SIG-M5 treated with dmso at 0.1 percent for 504 hours (cell line): ENCODE measurements around the gene INTS11.

Experiments used
- DNase-seq: peaks from one replicate; lab custom pipeline; 2025; ENCODE audit not compliant: unreplicated experiment; lab: John Stamatoyannopoulos, UW

Gene INTS11

GRCh38 chr1:1270813-1271212 is 53.6 kb downstream of the INTS11 start:
- DNase-seq: no peak

DNA sequence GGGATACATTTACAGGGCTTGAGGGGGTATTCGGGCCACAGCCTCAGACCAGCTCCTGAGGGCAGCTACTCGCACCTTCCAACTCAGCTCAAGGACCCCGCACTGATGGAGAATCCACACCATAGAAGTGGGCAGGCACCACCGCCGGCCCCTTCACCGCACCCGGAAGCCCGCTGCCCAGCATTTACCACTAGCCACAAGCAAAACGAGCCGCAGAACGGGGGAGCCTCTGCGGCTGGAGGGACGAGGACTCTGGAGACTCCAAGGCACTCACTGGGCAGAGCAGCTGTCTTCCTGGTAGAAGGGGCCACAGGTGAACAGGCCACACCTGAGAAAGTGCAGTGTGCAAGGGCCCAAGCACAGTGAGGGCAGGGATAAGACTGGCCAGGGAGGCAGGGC is 56.2 kb downstream of the INTS11 start:
- DNase-seq: no peak

GRCh38 chr1:1267488-1268283 is 56.8 kb downstream of the INTS11 start:
- no peak for DNase-seq

- no peak for DNase-seq
Observed at GRCh38 chr1:1264868-1265272, 59.6 kb downstream of the INTS11 start.

GRCh38 chr1:1264026-1264425 is 60.4 kb downstream of the INTS11 start:
- DNase-seq: no peak

DNA sequence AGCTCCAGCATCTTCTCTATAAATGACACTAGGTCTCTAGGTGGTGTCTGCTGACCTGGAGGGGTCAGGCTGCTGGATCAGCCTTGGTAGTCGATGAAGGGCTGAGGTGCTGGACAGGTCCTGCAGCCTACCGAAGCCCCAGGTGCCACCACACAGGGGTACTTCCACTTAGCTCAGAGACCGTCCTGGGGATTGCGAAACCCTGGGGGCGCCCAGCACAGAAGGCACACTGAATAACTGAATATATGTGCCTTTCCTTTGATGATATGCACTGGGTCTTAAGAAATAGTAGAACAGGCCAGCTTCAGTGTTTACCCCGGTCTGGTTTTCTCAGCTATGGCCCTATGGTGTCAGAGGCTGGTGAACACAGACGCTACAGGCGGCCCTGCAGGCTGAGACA is 61.7 kb downstream of the INTS11 start:
- no peak for DNase-seq

DNA sequence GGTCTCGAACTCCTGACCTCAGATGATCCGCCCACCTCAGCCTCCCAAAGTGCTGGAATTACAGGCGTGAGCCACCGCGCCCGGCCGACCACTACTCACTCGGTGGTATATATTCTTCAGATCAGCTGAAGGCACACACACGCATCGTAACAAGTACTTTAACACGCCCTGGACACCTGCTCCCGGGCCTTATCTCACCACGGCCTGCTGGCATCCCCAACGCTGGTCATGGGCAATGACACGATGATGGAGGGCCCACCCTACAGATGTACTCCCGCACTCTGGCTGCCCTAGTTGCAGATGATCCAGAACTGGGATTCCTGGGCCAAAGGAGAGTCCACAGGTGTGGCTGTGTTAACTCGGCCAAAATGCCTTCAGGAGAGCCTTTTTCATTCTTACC is 62.4 kb downstream of the INTS11 start:
- DNase-seq: no peak
